Endodermal cell (in vitro differentiated cells): ENCODE results near the gene DOCK4. TPM values are rescaled to one million over a fixed set of nuclear protein-coding genes. Genes with fewer than 3 reads are reported as not detected.

Experiments used
- DNase-seq: peaks from one replicate; pipeline ENCODE4 v3.0.0-alpha.2; 2017
- H3K27ac ChIP-seq: 2 replicates; pipeline ENCODE4 v1.5.1; 2013; ENCODE audit warnings: mild to moderate bottlenecking, low read depth, low read length, moderate library complexity
- H3K27me3 ChIP-seq: 2 replicates; pipeline ENCODE4 v1.6.1; 2013; ENCODE audit warnings: mild to moderate bottlenecking, low read length, moderate library complexity; ENCODE audit not compliant: insufficient read depth, control insufficient read depth, poor library complexity, severe bottlenecking
- H3K36me3 ChIP-seq: 2 replicates; pipeline ENCODE4 v1.7.0; 2013; ENCODE audit warnings: mild to moderate bottlenecking, low read length, moderate library complexity; ENCODE audit not compliant: control insufficient read depth, insufficient read depth
- H3K4me1 ChIP-seq: one replicate; pipeline ENCODE4 v1.7.0; 2013; ENCODE audit warnings: low read length; ENCODE audit not compliant: control insufficient read depth, insufficient read depth
- H3K4me3 ChIP-seq: 2 replicates; pipeline ENCODE4 v1.5.1; 2013; ENCODE audit warnings: mild to moderate bottlenecking, low read length, moderate library complexity
- H3K9ac ChIP-seq: 2 replicates; pipeline ENCODE4 v1.6.1; 2013; ENCODE audit warnings: mild to moderate bottlenecking, low read length, moderate library complexity; ENCODE audit not compliant: poor library complexity, severe bottlenecking; ENCODE audit errors: extremely low read depth
- H3K9me3 ChIP-seq: 2 replicates; pipeline ENCODE4 v1.6.1; 2013; ENCODE audit warnings: mild to moderate bottlenecking, low read length, moderate library complexity; ENCODE audit not compliant: control insufficient read depth
- H3K27ac Mint-ChIP-seq: 2 replicates; pipeline ENCODE4 v1.8.0; 2020; ENCODE audit warnings: mixed read lengths
- H3K27me3 Mint-ChIP-seq: 2 replicates; pipeline ENCODE4 v1.8.0; 2021; ENCODE audit warnings: mild to moderate bottlenecking, mixed read lengths; ENCODE audit not compliant: insufficient read depth
- H3K36me3 Mint-ChIP-seq: 2 replicates; pipeline ENCODE4 v1.8.0; 2020; ENCODE audit warnings: low read depth, mixed read lengths
- H3K4me1 Mint-ChIP-seq: 2 replicates; pipeline ENCODE4 v1.8.0; 2020; ENCODE audit warnings: mixed read lengths
- H3K4me3 Mint-ChIP-seq: 2 replicates; pipeline ENCODE4 v1.8.0; 2020; ENCODE audit warnings: mild to moderate bottlenecking, moderate library complexity, mixed read lengths
- H3K9me3 Mint-ChIP-seq: 2 replicates; pipeline ENCODE4 v1.8.0; 2020; ENCODE audit warnings: mild to moderate bottlenecking, mixed read lengths
- WGBS, 2 experiments: methylation state at CpG; one replicate each; pipeline versions ENCODE4 v1.1.5 to v1.1.7; 2013; ENCODE audit warnings: missing lambda C conversion rate in 2 of 2, mixed read lengths in 1 of 2; ENCODE audit not compliant: insufficient coverage in 1 of 2, insufficient read length in 1 of 2; 5-methylcytosine and 5-hydroxymethylcytosine counted together
- total RNA-seq, 2 donors: library from RNA; stranded (reverse); fragmentation: NEBNext Ultra II Directional in 1 of 2; extraction: Animal tissue kit (Norgen Biotek cat#: 25700) in 1 of 2; gene quantifications; 2 replicates in 1 of 2; 3 replicates in 1 of 2; pipeline ENCODE4 v1.2.1, GENCODE V29; 2021
- TF ChIP-seq, protein P1 (sequence below): fragments of 200-600 bp; sonication (generic); conservative IDR thresholded peaks from 2 replicates; pipeline ENCODE4 v1.5.0; 2021; ENCODE audit warnings: antibody characterized with exemption, mild to moderate bottlenecking

The DOCK4 gene
- total RNA-seq, 2 donors from 2014 or later: 11.2 to 15.3 TPM

DNA sequence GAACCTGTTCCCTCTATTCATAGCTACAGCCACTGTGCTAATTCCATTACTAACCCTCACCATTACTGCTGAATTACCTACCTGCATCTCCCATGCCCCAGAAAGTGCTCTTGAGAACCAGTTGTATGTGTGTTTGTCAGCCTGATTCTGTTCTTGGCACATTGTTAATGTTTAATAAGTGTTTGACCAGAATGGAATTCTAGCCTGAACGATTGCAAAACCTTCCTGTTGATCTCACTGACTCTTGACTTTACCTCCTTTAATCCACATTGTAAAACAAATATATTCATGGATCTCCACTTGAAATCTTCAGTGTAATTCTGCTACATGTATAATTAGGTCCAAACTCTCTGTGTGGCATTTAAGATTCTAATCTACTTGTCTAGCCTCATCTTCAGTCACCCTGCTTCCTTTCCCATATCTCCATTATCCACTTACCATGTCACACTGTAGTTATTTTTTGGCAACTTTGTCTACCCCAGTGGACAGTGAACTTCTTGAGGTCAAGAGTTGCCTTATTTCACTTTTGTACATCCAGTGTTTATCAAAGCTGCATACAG is 5.2 kb upstream of the DOCK4 start:
- H3K4me3 ChIP-seq: no peak overlapping the region

DNA sequence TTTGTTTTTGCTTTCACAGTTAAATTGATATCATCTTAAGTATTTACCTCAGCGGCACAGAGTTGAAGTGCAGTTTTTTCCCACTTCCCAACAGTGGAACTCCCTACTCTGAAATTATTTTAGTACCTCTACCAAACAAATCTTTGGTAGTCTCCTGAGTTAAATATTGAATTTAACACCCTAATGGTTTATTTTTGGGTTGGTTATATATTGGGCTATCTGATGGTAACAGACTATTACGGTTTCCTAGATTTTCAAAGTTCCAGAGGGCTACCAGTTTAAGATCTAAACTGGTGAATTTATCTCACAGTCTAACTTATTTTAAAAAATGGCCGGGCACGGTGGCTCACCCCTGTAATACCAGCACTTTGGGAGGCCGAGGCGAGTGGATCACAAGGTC is 1.6 kb upstream of the DOCK4 start:
- Histone ChIP-seq H3K9me3 (no peaks in the 10 kb centered on the region), H3K27me3 (no peaks in the 10 kb centered on the region), H3K4me1 (no peaks in the 10 kb centered on the region), H3K9ac (no peak overlapping the region), H3K36me3 (no peaks in the 10 kb centered on the region), H3K4me3 (peak overlapping the region; percentile 98), H3K27ac (no peak overlapping the region)
- DNase-seq: no peak
- Mint-ChIP-seq H3K27me3 (no peaks in the 10 kb centered on the region), H3K4me3 (peak overlapping the region; percentile 93), H3K4me1 (peaks cover 28% of the 10 kb centered on the region), H3K27ac (no peak overlapping the region), H3K36me3 (no peaks in the 10 kb centered on the region), H3K9me3 (no peaks in the 10 kb centered on the region)
- TF ChIP-seq, protein P1, sequence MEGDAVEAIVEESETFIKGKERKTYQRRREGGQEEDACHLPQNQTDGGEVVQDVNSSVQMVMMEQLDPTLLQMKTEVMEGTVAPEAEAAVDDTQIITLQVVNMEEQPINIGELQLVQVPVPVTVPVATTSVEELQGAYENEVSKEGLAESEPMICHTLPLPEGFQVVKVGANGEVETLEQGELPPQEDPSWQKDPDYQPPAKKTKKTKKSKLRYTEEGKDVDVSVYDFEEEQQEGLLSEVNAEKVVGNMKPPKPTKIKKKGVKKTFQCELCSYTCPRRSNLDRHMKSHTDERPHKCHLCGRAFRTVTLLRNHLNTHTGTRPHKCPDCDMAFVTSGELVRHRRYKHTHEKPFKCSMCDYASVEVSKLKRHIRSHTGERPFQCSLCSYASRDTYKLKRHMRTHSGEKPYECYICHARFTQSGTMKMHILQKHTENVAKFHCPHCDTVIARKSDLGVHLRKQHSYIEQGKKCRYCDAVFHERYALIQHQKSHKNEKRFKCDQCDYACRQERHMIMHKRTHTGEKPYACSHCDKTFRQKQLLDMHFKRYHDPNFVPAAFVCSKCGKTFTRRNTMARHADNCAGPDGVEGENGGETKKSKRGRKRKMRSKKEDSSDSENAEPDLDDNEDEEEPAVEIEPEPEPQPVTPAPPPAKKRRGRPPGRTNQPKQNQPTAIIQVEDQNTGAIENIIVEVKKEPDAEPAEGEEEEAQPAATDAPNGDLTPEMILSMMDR: no peak
- WGBS, 2 experiments: 90 to 94% methylated on average over 1 to 6 of the region's 6 CpGs

More for the DNA sequence above, 5.2 kb upstream of the DOCK4 start:
- Mint-ChIP-seq H3K4me3 (no peak overlapping the region), H3K27ac (no peak overlapping the region), H3K9me3 (no peaks in the 10 kb centered on the region), H3K27me3 (no peaks in the 10 kb centered on the region), H3K36me3 (no peaks in the 10 kb centered on the region), H3K4me1 (peaks cover 20% of the 10 kb centered on the region)
- Histone ChIP-seq H3K27ac (no peak overlapping the region), H3K9me3 (no peaks in the 10 kb centered on the region), H3K4me1 (no peaks in the 10 kb centered on the region), H3K9ac (no peak overlapping the region), H3K36me3 (no peaks in the 10 kb centered on the region), H3K27me3 (no peaks in the 10 kb centered on the region)
- TF ChIP-seq, protein P1: no peak
- WGBS, 2 experiments: 88 to 100% methylated on average over 1 of the region's 1 CpG
- no peak for DNase-seq

DNA sequence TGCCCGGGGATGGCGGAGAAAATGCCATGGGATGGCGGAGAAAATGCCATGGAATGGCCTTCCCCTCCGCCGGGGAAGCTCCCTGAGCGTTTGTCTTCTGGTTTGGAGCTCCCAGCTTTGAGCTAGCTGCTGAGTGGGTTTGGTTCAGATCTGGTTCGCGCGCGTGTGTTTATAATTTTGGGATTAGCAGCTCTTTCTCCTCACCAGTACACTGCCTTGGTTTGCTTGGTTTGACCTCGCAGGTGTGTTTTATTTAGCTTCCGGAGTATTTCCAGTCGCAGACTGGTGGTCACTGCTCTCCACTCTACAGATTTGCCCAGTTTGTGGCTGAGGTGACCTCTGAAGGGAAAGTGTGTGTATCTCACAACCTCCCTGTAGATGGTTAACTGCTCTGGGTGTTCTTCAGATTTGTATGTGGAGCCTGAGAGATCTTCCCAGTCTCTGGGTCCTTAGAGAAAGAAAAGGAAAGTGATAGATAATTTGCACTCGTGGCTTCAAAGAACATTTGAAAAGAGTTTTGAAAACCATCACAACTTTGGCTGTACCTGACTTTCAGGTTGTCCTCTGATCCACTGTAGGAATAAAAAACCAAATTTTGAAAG is 893 bp upstream of the DOCK4 start:
- Mint-ChIP-seq H3K4me1 (peaks cover 29% of the 10 kb centered on the region), H3K36me3 (no peaks in the 10 kb centered on the region), H3K9me3 (no peaks in the 10 kb centered on the region), H3K4me3 (peak overlapping the region; percentile 93), H3K27me3 (no peaks in the 10 kb centered on the region), H3K27ac (peak overlapping the region; percentile 94)
- Histone ChIP-seq H3K9me3 (no peaks in the 10 kb centered on the region), H3K4me1 (no peaks in the 10 kb centered on the region), H3K36me3 (no peaks in the 10 kb centered on the region), H3K27ac (no peak overlapping the region), H3K27me3 (no peaks in the 10 kb centered on the region), H3K4me3 (peak overlapping the region; percentile 98), H3K9ac (peak overlapping the region; percentile 89)
- TF ChIP-seq, protein P1: no peak
- 0 to 2% methylated on average over 8 to 14 of the region's 14 CpGs for WGBS, 2 experiments
- no peak for DNase-seq
